Left lobe of liver (tissue), 2 donors: ENCODE measurements around the gene ABHD8. TPM values are rescaled to one million over a fixed set of nuclear protein-coding genes. Genes with fewer than 3 reads are reported as not detected.

ENCODE experiments used
- ATAC-seq: fragments of 200-7000 bp; cut with Tn5 transposase; one replicate; pipeline ENCODE4 v1.9.1; 2020; ENCODE audit warnings: mild to moderate bottlenecking, moderate library complexity
- DNase-seq: peaks from one replicate; pipeline ENCODE4 v3.0.0-alpha.2; 2020; ENCODE audit warnings: low spot score
- total RNA-seq: library from RNA; stranded (reverse); gene quantifications from one replicate; pipeline ENCODE4 v1.2.1, GENCODE V29; 2021
- donor health status: DM: no; HTN: no; CAD: no; lungs with moderate emphysema.
- donor health status: DM: no; HTN: yes; CAD: no.

ABHD8 gene
- total RNA-seq, 1 donor from 2014 or later = 18.4 TPM

GRCh38 chr19:17266975-17267788 is 36.0 kb downstream of the ABHD8 start, which contains the start of gene BABAM1:
Gene BABAM1 (plus strand): TSS chr19:17267443. CDS start chr19:17268807, 1,364 bp downstream.
- DNase-seq (peak; percentile 97), ATAC-seq (peak; percentile 96)

- no peak for DNase-seq
- ATAC-seq = no peak
Observed at GRCh38 chr19:17266589-17266974, 36.6 kb downstream of the ABHD8 start.

GRCh38 chr19:17266026-17266425 is 37.2 kb downstream of the ABHD8 start:
- ATAC-seq (no peak), DNase-seq (no peak)

DNA sequence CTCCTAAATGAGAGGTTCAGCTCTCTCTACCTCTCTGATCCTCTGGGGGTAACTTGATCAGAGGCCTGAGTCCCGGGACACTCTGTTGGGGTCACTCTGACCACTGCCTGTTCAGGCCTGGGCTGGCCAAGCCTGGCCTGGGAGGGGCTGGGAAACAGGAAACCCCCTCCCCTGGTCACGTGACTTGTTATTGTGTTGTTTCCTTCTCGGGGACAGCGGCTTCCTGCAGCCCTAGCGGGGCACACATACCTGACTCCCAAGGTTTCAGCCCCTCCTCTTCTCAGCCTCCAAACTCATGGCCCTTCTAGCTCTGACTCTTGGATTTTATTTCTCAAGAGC is 38.6 kb downstream of the ABHD8 start, which contains the start of gene USHBP1:
TSS of gene USHBP1 (minus strand) at position 105 of the 339 bp plus-strand sequence. CDS start 446 bp downstream, outside the sequence.
- DNase-seq (no peak), ATAC-seq (no peak)

GRCh38 chr19:17263712-17264640 is 39.2 kb downstream of the ABHD8 start:
- DNase-seq (no peak), ATAC-seq (no peak)

DNA sequence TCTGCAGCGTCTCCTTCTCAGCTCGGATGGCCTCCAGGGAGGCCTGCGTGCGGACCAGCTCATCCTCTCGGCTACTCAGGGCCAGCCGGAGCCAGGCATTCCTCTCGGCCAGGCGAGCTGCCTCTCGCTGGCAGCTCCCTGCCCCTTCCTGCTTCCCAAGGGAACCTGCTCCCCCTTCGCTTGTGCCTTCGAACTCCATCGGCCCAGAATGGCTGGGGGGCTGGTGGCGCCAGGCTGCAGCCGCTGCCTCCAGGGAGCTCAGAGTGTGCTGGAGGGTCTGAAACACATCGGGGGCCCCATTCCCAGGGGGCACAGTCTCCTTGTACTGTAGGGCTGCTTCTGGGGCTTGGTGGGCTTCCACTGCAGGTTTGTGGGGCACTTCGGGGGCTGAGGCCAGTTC is 40.7 kb downstream of the ABHD8 start:
- DNase-seq (no peak), ATAC-seq (no peak)

DNA sequence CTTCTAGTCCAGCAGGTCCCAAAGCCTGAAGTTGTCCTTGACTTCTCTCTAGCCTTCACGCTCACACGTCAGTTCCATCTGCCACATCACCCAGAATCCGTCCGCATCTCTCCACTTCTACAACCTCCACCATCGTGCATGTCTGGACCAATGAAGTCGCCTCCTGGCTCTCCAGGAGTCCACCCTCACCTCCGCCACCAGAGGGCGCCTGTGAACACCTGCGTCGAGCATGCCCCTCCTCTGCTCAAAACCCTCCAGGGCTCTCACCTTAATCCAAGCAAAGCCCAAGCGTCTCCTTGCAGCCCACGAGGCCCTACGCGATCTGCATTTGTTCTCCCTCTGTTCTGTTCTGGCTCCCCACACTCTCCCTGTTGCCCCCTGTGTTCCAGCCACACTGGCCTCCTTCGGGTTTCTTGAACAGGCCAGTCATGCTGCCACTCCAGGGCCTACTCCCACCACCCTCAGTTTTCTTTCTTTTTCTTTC is 42.3 kb downstream of the ABHD8 start:
- ATAC-seq = peak; percentile 99
- DNase-seq = peak; percentile 84

DNA sequence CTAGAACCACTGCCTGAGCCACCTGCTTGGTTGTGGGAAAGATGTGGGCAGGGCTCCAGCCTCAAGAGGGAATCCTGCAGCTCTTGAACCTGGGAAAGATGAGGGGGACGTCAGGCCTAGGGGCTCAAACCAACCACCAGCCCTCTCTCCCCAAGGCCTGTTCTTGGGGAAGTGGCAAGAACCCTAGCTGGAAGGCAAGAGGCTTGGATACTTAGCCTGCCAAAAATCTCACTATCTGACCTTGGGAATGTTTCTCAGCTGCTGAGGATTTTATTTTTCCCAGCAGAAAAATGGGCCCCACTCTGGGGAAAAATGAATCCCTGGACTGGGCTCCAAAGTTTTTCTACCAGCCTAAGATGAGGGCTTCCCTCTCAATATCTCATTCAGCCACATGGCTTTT is 43.3 kb downstream of the ABHD8 start:
- DNase-seq (no peak), ATAC-seq (no peak)

GRCh38 chr19:17259118-17259780 is 44.0 kb downstream of the ABHD8 start:
- DNase-seq (no peak), ATAC-seq (no peak)

DNA sequence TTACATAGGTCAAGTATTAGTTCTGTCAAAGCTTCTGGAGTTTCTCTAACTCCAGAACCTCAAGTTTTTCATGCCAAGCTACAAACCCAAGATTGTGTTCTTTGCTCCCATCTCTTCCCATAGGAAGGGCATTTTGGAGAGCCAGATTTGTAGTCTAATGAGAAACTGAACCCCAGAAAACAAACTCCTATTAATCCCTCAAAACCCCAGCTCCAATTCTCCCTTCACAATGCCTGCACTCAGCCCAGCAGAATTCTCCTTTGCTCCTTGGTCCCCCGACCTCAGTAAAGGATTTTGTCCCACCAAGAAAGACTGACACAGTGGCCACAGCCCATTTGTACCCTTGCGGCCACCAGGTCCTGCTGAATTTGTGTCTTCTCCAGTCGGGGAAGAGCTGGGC is 47.1 kb downstream of the ABHD8 start:
- ATAC-seq = no peak
- no peak for DNase-seq

GRCh38 chr19:17255150-17255621 is 48.0 kb downstream of the ABHD8 start:
- DNase-seq (no peak), ATAC-seq (peak; percentile 82)

DNA sequence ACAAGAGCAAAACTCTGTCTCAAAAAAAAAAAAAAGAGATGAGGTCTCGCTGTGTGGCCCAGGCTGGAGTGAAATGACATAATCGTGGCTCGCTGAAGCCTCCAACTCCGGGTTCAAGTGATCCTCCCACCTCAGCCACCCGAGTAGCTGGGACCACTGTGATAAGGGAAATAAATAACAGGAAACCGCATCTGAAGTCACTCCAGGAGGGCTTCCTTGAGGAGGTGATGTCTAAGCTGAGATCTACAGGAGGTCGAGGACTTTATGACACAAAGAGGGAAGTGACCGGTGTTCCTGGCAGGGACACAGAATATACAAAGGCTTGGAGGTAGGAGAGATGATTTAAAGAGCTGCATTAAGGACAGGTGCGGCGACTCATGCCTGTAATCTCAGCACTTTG is 48.6 kb downstream of the ABHD8 start:
- no peak for ATAC-seq
- no peak for DNase-seq

DNA sequence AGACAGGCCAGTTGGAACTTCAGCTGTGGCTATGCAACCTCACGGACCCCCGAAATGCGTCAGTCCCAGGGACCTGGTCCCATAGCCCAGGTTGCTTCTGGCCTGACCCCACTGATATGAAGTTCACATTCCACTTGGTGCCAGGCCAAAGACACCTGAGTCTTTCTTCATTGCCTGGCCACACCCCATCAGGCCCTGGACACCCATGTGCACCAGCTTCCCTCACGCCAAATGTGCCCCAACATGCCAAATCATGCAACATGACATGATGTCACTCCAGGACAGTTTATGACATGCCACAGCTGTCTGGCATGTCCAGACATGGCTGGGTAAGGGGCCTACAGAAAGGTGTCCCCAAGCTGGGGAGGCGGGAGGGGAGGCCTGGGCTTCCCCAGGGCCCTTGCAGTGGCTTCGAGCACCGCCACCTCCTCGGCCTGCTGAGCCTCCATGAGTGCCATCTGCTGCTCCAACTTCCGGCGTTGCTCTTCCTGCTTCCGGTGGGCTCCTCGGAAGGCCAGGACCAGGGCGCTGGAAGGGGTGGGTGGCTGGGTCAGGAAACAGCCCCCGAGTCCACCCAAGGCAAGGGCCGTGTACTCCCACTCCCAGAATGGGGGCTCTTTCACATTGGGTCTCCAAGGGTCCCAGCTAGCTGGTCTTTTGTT is 53.2 kb downstream of the ABHD8 start:
- ATAC-seq = no peak
- no peak for DNase-seq

DNA sequence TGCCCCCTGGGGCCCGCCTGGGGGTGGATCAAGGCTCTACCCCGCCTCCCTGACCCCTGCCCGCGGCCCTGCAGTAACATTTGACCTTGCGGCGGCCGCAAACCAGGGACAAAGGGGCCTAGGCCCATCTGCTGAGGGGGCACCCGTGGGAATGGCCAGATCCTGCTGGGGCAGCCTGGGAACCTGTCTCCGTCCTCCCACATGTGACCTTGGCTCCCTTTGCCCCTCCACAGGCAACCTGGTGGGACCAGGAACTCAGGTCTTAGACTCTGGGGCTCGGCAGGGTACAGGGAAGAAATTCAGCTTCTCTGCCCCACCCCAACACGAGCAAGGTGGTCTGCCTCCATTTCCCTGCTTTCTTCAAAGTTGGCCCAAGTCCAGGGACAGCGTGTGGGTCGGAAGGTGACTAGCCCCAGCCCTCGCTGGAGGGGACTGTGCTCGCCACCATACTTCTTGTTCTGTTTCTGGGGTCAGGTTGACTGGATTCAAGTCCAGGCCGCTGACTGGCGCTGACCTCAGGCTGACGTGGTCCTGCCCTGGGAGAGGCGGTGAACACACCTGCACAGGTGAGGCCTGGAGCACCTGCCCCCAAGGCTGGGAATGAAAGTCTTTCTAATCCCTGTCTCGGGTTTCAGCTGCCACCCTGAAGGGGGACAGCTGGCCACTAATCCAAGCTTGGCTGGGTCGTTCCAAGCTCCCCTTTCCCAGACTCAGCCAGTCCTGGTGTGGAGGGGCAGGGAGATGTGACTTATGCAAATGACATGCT is 55.0 kb downstream of the ABHD8 start:
- ATAC-seq = no peak
- no peak for DNase-seq

- ATAC-seq (peak; percentile 61), DNase-seq (peak; percentile 89)
Observed at GRCh38 chr19:17246681-17247425, 56.4 kb downstream of the ABHD8 start.

DNA sequence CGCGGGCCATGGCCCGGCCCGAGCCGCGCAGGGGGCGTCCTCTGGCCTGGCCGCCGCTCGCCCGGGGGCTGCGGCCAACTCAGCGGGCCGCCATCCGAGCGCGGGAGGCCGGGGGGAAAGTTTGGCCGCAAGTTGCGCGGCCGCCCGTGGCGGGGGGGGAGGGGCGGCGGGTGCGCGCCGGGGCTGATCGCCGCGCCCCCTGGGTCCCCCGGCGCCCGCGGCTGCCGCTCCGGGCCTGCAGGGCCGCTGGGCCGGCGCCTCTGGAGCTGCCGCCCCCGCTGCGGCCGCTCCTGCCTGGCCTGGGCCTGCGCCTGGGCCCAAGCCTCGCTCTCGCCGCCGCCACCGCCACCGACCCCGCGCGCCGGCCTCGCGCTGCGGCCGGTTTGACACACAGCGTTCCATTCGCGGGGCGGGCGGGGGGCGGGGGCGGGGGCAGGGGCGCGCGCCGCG is 57.7 kb downstream of the ABHD8 start, which contains the start of gene NR2F6:
TSS of gene NR2F6 (minus strand) at position 385 of the 450 bp plus-strand sequence. CDS start 699 bp downstream, outside the sequence.
- no peak for DNase-seq
- no peak for ATAC-seq

GRCh38 chr19:17244618-17245534 is 58.3 kb downstream of the ABHD8 start:
- ATAC-seq = no peak
- DNase-seq = no peak
